ENCODE results near the gene PREX1. TPM values are rescaled to one million over a fixed set of nuclear protein-coding genes. Genes with fewer than 3 reads are reported as not detected.

The PREX1 gene
- total and polyA plus RNA-seq, 2 of the 4 experiments (the other 2 are of a cell fraction) = 0.67 to 0.72 TPM

GRCh38 chr20:48660788-48661187 is 167.0 kb downstream of the PREX1 start:
- Histone ChIP-seq H3K4ac (ENCODE audit: low read depth, low read length) (no peak overlapping the region), H4K20me1 (ENCODE audit: insufficient read depth, low read length) (no peaks in the 10 kb centered on the region), H4K91ac (ENCODE audit: insufficient read depth, low read depth, low read length) (no peak overlapping the region), H3K9me1 (ENCODE audit: insufficient read depth, low read length) (no peaks in the 10 kb centered on the region; the same call in 1 of the 2 replicates), H3K18ac (ENCODE audit: low read depth, low read length) (no peak overlapping the region), H3K9me3 (ENCODE audit: control insufficient read depth, insufficient read depth, low read length) (no peaks in the 10 kb centered on the region), H3K4me3 (ENCODE audit: insufficient read depth, low read depth, low read length) (no peak overlapping the region), H2BK20ac (ENCODE audit: low read depth, low read length) (no peak overlapping the region), H2BK15ac (ENCODE audit: low read depth, low read length) (no peak overlapping the region), H3K14ac (replicated peaks; ENCODE audit: low read depth, low read length) (no peak overlapping the region), H3K4me1 (ENCODE audit: control insufficient read depth, insufficient read depth, low read length) (peaks cover 2% of the 10 kb centered on the region; the same call in 1 of the 2 replicates), H3K23ac (ENCODE audit: low read depth, low read length) (no peak overlapping the region), H3K9ac (ENCODE audit: low read depth, low read length) (no peak overlapping the region), H3K56ac (ENCODE audit: extremely low read depth, insufficient read depth, low read length) (no peak overlapping the region), H3K4me2 (ENCODE audit: low read depth, low read length) (no peak overlapping the region), H4K8ac (ENCODE audit: low read depth in 2 of 2, low read length in 2 of 2) (no peak overlapping the region), H2AK9ac (replicated peaks; ENCODE audit: low read depth, low read length, poor library complexity) (no peak overlapping the region), H2AFZ (replicated peaks; ENCODE audit: low read length, poor library complexity) (no peak overlapping the region), H2AK5ac (ENCODE audit: low read depth, low read length) (no peak overlapping the region), H2BK5ac (ENCODE audit: low read depth, low read length, poor library complexity, severe bottlenecking) (no peak overlapping the region), H3K36me3 (ENCODE audit: control insufficient read depth, insufficient read depth, low read length) (no peaks in the 10 kb centered on the region), H3K27ac (ENCODE audit: insufficient read depth, low read length) (no peak overlapping the region), H2BK120ac (ENCODE audit: low read depth, low read length) (no peak overlapping the region), H3K27me3 (ENCODE audit: control insufficient read depth, insufficient read depth, low read length) (0 out of 2 replicates have a peak, but pooled peaks cover 2% of the 10 kb centered on the region), H4K5ac (ENCODE audit: low read depth, low read length) (no peak overlapping the region), H3K79me1 (ENCODE audit: low read depth in 1 of 2, low read length in 2 of 2) (no peaks in the 10 kb centered on the region)
- dilution Hi-C loops (cut with HindIII; ENCODE audit: low sequenced_read_pairs, unreplicated experiment) (no loop called here), intact Hi-C loops (cut with micrococcal nuclease) (no loop called here), in situ Hi-C loops (cut with MboI; ENCODE audit: low sequenced_read_pairs) (no loop called here)
- ATAC-seq (ENCODE audit: low read depth) (no peak), DNase-seq (no peak)
- CTCF ChIA-PET = interaction anchor here (1.4 kb wide), 1 partner anchor 245 kb away, joined by 5 read pairs; no protein-coding TSS in a partner anchor
- TF ChIP-seq POLR2A (IDR thresholded peaks at IDR 0.05; ENCODE audit: low read depth, low read length) (no peak), MAFK (IDR thresholded peaks at IDR 0.05; ENCODE audit: low read depth, low read length) (no peak), USF2 (IDR thresholded peaks at IDR 0.05; ENCODE audit: low read depth, low read length) (no peak), MAZ (IDR thresholded peaks at IDR 0.05; ENCODE audit: borderline replicate concordance, low read depth, low read length) (no peak), RFX5 (IDR thresholded peaks at IDR 0.05; ENCODE audit: low read depth, low read length) (no peak), ELK1 (IDR thresholded peaks at IDR 0.05; ENCODE audit: borderline replicate concordance, low read depth, low read length) (no peak), MXI1 (IDR thresholded peaks at IDR 0.05; ENCODE audit: borderline replicate concordance, low read depth, low read length) (no peak), FOS (IDR thresholded peaks at IDR 0.05; ENCODE audit: low read depth, low read length) (no peak), CHD1 (IDR thresholded peaks at IDR 0.05; ENCODE audit: low read depth, low read length) (no peak), RAD21 (IDR thresholded peaks at IDR 0.05; ENCODE audit: low read length) (no peak), CEBPB (IDR thresholded peaks at IDR 0.05; ENCODE audit: low read depth, low read length) (no peak), CTCF (conservative IDR thresholded peaks at IDR 0.05; ENCODE audit: low read depth, low read length) (no peak), BHLHE40 (IDR thresholded peaks at IDR 0.05; ENCODE audit: low read depth, low read length) (no peak), RCOR1 (IDR thresholded peaks at IDR 0.05; ENCODE audit: insufficient replicate concordance, low read length) (no peak), NFE2L2 (IDR thresholded peaks at IDR 0.05; ENCODE audit: low read depth, low read length) (no peak), SMC3 (IDR thresholded peaks at IDR 0.05; ENCODE audit: low read depth, low read length) (no peak)
- BruUV-seq (replicated peaks) = no TSS peak
- 100% methylated on average over 2 of the region's 9 CpGs; no CpG with 5 or more reads in 1 of the 2 experiments for WGBS, 2 experiments (ENCODE audit: extremely low coverage in 2 of 2, insufficient read length in 1 of 2)
- POLR2A ChIA-PET (ENCODE audit: unreplicated experiment) = no interaction called here
